Heart right ventricle (tissue), 16 donors: ENCODE measurements around the gene SMIM10L2A. TPM values are rescaled to one million over a fixed set of nuclear protein-coding genes. Genes with fewer than 3 reads are reported as not detected.

Experiments used
- ATAC-seq, 8 donors: fragments of 200-7000 bp; cut with Tn5 transposase; one replicate each; pipeline ENCODE4 v1.9.1; 2020; ENCODE audit warnings: mild to moderate bottlenecking in 8 of 8, moderate library complexity in 8 of 8, moderate number of reproducible peaks in 1 of 8
- DNase-seq, 2 donors: peaks; one replicate each; pipeline ENCODE4 v3.0.0-alpha.2; 2020
- H3K27ac ChIP-seq, 10 donors: fragments of 200-600 bp; sonication (generic) in 2 of 10; one replicate each; pipeline versions ENCODE4 v1.5.0 to v1.8.0; 2020 to 2022; ENCODE audit warnings: mild to moderate bottlenecking in 3 of 10
- H3K27me3 ChIP-seq, 7 donors: fragments of 200-600 bp; one replicate each; pipeline ENCODE4 v1.8.0; 2021 to 2022; ENCODE audit warnings: mild to moderate bottlenecking in 2 of 7
- H3K36me3 ChIP-seq, 9 donors: fragments of 200-600 bp; sonication (generic) in 1 of 9; one replicate each; pipeline versions ENCODE4 v1.5.0 to v1.8.0; 2020 to 2022; ENCODE audit warnings: mild to moderate bottlenecking in 2 of 9
- H3K4me1 ChIP-seq, 9 donors: fragments of 200-600 bp; sonication (generic) in 1 of 9; one replicate each; pipeline versions ENCODE4 v1.5.0 to v1.8.0; 2020 to 2022; ENCODE audit warnings: mild to moderate bottlenecking in 4 of 9
- H3K4me3 ChIP-seq, 10 donors: fragments of 200-600 bp; sonication (generic) in 2 of 10; one replicate each; pipeline versions ENCODE4 v1.5.0 to v1.8.0; 2020 to 2022; ENCODE audit warnings: mild to moderate bottlenecking in 7 of 10, moderate library complexity in 2 of 10
- H3K9me3 ChIP-seq, 11 donors: fragments of 200-600 bp in 10 of 11; sonication (generic) in 2 of 11; one replicate each; pipeline versions ENCODE4 v1.5.0 to v1.8.0; 2013 to 2022; ENCODE audit warnings: mild to moderate bottlenecking in 2 of 11, control low read depth in 1 of 11, moderate library complexity in 1 of 11
- WGBS, 2 donors: extraction: QIAGEN DNeasy Blood & Tissue Kit; methylation state at CpG; one replicate each; pipeline ENCODE4 v1.1.7; 2013; ENCODE audit warnings: inconsistent platforms in 1 of 2; 5-methylcytosine and 5-hydroxymethylcytosine counted together
- intact Hi-C, 10 donors: fragments of 100-400 bp; cut with DNase I; formaldehyde crosslinking; loops; one replicate each; pipeline versions ENCODE4 v1.11.1 to v1.14.2; 2022
- polyA plus RNA-seq, 2 donors: library from polyadenylated mRNA; stranded (reverse); fragments of 200-250 nt; gene quantifications; one replicate each; pipeline ENCODE4 v1.2.3, GENCODE V29; 2013
- total RNA-seq, 10 donors: library from RNA; stranded (reverse); fragmentation: NEBNext Ultra II Directional in 3 of 10; extraction: Animal tissue kit (Norgen Biotek cat#: 25700) in 3 of 10; gene quantifications; one replicate each; pipeline versions ENCODE4 v1.2.1 to v1.2.4, GENCODE V29; 2021 to 2023
- TF ChIP-seq, protein P1 (sequence below), 9 donors: fragments of 200-600 bp; sonication (generic) in 2 of 9; IDR thresholded peaks; one replicate each; pipeline versions ENCODE4 v1.5.0 to v1.8.0; 2021 to 2022; ENCODE audit warnings: antibody characterized with exemption in 9 of 9, mild to moderate bottlenecking in 5 of 9, moderate library complexity in 1 of 9
- donor health status: Arrhythmogenic right ventricular cardiomyopathy.
- donor health status: ischemic (EF 13 %, LVEDD 7.1; RV severe dilation, severe dysfunction).
- donor health status: healthy with polysubstance abuse.
- donor health status: DM: no; HTN: yes; CAD: no.
- donor health status: DM: no; HTN: no; CAD: no.
- donor health status: ischemic (EF 25% LVEDD 6.9; RV normal size, moderate dysfunction).
- donor health status: ischemic (EF 25% LVEDD 5.7; RV mildly dilated, moderate dysfunction).
- donor health status: healthy.
- donor health status: DM: yes; HTN: yes; CAD: no.
- donor health status: Ischemic cardiomyopathy.
- donor health status: ischemic (EF 35%, LVEDD 5.7; RV mildly dilated, moderate dysfunction).
- donor health status: nonischemic (EF 11% LVEDD 7.7; RV severe dilation, severe dysfunction).
- donor health status: DM: yes; HTN: yes; CAD: no.
- donor health status: PGD.
- donor health status: ischemic (EF 29% LVEDD 5.4; RV normal size, mild dysfunction).
- donor health status: nonischemic (EF 23%, LVEDD 6.1; RV moderate dilation, normal function).

Gene SMIM10L2A
- total and polyA plus RNA-seq, 12 donors, result 0.38 to 2.5 (median 1.4) TPM

DNA sequence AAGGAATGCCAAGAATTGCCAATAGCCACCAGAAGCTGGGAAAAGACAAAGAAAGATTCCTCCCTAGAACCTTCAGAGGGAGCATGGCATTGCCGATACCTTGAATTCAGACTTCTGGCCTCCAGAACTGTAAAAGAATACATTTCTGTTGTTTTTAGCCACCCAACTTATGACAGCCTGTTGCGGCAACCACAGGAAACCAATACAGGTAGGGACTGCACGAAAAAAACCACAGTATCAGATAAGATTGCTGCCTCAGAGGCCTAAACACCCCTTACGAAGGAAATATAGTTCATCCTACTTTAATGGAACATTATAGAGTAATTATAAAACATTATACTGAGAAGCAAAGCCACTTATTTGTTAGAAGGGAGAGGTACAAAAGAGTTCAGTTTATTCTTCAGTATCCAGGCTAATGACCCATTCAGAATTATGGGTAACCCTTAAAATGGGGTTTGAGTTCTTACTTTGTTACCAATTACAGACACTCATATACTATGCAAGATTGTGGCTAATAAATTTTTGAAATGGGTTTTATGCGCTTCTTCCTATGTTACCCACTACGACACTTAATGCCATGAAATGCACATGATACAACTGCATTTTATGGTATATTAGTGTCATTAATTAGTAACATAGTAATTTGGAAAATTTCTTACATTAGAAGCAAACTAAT, 37.4 kb upstream of the SMIM10L2A start:
- 83 to 88% methylated on average over 6 of the region's 6 CpGs for WGBS, 2 donors
- no peak for DNase-seq
- no peak overlapping the region for H3K27ac ChIP-seq
- no peak for ATAC-seq
- no peaks in the 10 kb centered on the region for H3K9me3 ChIP-seq
- H3K36me3 ChIP-seq, result no peaks in the 10 kb centered on the region
- H3K4me1 ChIP-seq, result peaks cover 0 to 8% (median 0%) of the 10 kb centered on the region in 9 donors
- H3K27me3 ChIP-seq, result no peaks in the 10 kb centered on the region
- TF ChIP-seq, protein P1, sequence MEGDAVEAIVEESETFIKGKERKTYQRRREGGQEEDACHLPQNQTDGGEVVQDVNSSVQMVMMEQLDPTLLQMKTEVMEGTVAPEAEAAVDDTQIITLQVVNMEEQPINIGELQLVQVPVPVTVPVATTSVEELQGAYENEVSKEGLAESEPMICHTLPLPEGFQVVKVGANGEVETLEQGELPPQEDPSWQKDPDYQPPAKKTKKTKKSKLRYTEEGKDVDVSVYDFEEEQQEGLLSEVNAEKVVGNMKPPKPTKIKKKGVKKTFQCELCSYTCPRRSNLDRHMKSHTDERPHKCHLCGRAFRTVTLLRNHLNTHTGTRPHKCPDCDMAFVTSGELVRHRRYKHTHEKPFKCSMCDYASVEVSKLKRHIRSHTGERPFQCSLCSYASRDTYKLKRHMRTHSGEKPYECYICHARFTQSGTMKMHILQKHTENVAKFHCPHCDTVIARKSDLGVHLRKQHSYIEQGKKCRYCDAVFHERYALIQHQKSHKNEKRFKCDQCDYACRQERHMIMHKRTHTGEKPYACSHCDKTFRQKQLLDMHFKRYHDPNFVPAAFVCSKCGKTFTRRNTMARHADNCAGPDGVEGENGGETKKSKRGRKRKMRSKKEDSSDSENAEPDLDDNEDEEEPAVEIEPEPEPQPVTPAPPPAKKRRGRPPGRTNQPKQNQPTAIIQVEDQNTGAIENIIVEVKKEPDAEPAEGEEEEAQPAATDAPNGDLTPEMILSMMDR (IDR thresholded peaks at IDR 0.05), result no peak
- intact Hi-C loops, result no loop called here
- H3K4me3 ChIP-seq, result no peak overlapping the region

DNA sequence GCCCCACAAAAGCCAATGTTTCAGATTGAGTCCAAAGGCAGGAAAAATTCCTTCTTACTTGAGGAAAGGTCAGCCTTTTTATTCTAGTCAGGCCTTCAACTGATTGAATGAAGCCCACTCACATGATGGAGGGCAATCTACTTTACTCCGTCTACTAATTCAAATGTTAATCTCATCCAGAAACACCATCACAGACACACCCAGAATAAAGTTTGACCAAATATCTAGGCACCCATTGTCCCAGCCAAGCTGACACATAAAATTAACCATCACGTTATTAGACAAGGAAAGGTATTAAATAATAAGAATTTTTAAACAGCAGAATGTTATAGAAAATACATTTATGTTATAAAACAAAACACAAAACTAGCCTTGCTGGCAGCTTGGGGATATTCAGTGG, 32.9 kb upstream of the SMIM10L2A start:
- no peaks in the 10 kb centered on the region for H3K36me3 ChIP-seq
- no peaks in the 10 kb centered on the region for H3K9me3 ChIP-seq
- no peak overlapping the region for H3K4me3 ChIP-seq
- 81 to 86% methylated on average over 2 of the region's 2 CpGs for WGBS, 2 donors
- intact Hi-C loops, result no loop called here
- TF ChIP-seq, protein P1 (IDR thresholded peaks at IDR 0.05), result no peak
- DNase-seq, result no peak
- no peak overlapping the region for H3K27ac ChIP-seq
- H3K27me3 ChIP-seq, result no peaks in the 10 kb centered on the region
- H3K4me1 ChIP-seq, result peaks cover 0 to under 1% (median 0%) of the 10 kb centered on the region in 9 donors
- no peak for ATAC-seq

DNA sequence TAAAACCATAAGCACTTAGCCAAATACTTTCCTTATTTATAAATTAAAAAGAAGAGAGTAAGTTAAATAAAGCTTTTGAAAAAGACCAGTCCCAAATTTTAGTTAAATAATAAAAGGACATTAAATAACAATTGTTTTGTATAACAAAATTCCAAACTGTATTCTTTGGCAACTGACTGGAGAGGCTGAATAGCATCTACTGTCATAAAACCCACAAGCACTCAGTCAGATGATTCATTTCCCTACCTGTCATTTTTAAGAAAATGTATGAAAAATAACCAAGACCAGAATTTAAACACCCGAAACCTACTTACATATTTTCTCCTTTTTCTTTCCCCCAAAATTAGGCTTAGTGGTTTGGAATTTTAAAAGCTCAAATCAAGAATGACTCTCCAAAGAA, 32.5 kb upstream of the SMIM10L2A start:
- no peak overlapping the region for H3K4me3 ChIP-seq
- no peaks in the 10 kb centered on the region for H3K4me1 ChIP-seq
- TF ChIP-seq, protein P1 (IDR thresholded peaks at IDR 0.05), result no peak
- H3K36me3 ChIP-seq, result no peaks in the 10 kb centered on the region
- DNase-seq (no peak), ATAC-seq (no peak)
- H3K27ac ChIP-seq, result no peak overlapping the region
- H3K9me3 ChIP-seq, result no peaks in the 10 kb centered on the region
- intact Hi-C loops, result no loop called here
- no peaks in the 10 kb centered on the region for H3K27me3 ChIP-seq
- 82 to 90% methylated on average over 1 of the region's 1 CpG for WGBS, 2 donors

DNA sequence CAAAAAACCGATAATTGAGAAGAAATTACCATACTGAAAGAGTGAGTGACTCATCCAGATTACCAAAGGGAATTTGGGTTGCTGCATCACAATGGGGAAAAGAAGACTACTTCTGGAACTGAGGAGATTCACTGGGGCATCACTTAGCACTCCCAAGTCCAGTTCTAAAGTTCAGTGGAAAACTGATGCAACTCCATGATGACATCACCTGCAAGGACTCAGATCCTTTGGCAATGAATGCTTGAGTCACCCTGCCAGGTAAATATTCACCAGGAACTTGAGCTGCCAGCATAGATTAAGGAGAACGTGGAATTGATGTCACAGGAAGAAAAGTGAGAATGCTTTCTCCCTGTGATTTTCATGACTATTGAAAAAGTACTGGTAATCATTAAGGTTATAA, 32.0 kb upstream of the SMIM10L2A start:
- no peak overlapping the region for H3K27ac ChIP-seq
- no peaks in the 10 kb centered on the region for H3K9me3 ChIP-seq
- DNase-seq (no peak), ATAC-seq (no peak)
- no peaks in the 10 kb centered on the region for H3K36me3 ChIP-seq
- no peaks in the 10 kb centered on the region for H3K27me3 ChIP-seq
- no peaks in the 10 kb centered on the region for H3K4me1 ChIP-seq
- WGBS, 2 donors, result 59 to 62% methylated on average over 2 of the region's 2 CpGs
- intact Hi-C loops, result no loop called here
- H3K4me3 ChIP-seq, result no peak overlapping the region
- TF ChIP-seq, protein P1 (IDR thresholded peaks at IDR 0.05), result no peak
